Measurements from ENCODE around the gene CASTOR2. TPM values are rescaled to one million over a fixed set of nuclear protein-coding genes. Genes with fewer than 3 reads are reported as not detected.
A peak's percentile ranks its signal among the peaks of the same experiment; 100 is the strongest.

The CASTOR2 gene
- total RNA-seq, 1 experiment from 2014 or later = 6.3 TPM

- Histone ChIP-seq H3K79me2 (ENCODE audit: low read length) (no peaks in the 10 kb centered on the region), H3K9me3 (ENCODE audit: low read length) (no peaks in the 10 kb centered on the region), H3F3A (ENCODE audit: low read length, unreplicated experiment) (no peaks in the 10 kb centered on the region), H3K9me2 (replicated peaks; ENCODE audit: low read length) (no peaks in the 10 kb centered on the region), H4K20me1 (ENCODE audit: low read length) (no peaks in the 10 kb centered on the region), H3K4me2 (ENCODE audit: low read length) (no peak overlapping the region), H3K4me3 (ENCODE audit: low read length) (no peak overlapping the region), H3K27me3 (ENCODE audit: low read length) (no peaks in the 10 kb centered on the region), H2AFZ (ENCODE audit: low read length) (no peak overlapping the region), H3K36me3 (ENCODE audit: low read depth, low read length) (no peaks in the 10 kb centered on the region; the same call in none of the 2 replicates), H3K27ac (ENCODE audit: low read length) (no peak overlapping the region), H3K9ac (ENCODE audit: low read length) (no peak overlapping the region), H3K4me1 (ENCODE audit: insufficient read depth, low read length) (no peaks in the 10 kb centered on the region)
- ATAC-seq (no peak), DNase-seq (no peak)
- no TSS peak for BruUV-seq (replicated peaks)
- CTCF ChIA-PET = no interaction called here
- intact Hi-C loops (cut with micrococcal nuclease) = loop anchor here (10.0 kb wide), 1 partner anchor 621 kb away; no protein-coding TSS in a partner anchor
- TF ChIP-seq CTCF (conservative IDR thresholded peaks at IDR 0.05; ENCODE audit: low read depth, low read length) (no peak), EZH2 (IDR thresholded peaks at IDR 0.05; ENCODE audit: low read length, unreplicated experiment) (no peak), EZH2phosphoT487 (IDR thresholded peaks at IDR 0.05; ENCODE audit: borderline replicate concordance, low read length) (no peak)
- POLR2A ChIA-PET (ENCODE audit: unreplicated experiment) = no interaction called here
Measured at GRCh38 chr7:75045881-75046280, 81.4 kb downstream of the CASTOR2 start.

- intact Hi-C loops (cut with micrococcal nuclease) = loop anchor here (10.0 kb wide), 1 partner anchor 624 kb away; no protein-coding TSS in a partner anchor
- Histone ChIP-seq H3K4me2 (ENCODE audit: low read length) (no peak overlapping the region), H3K27ac (ENCODE audit: low read length) (no peak overlapping the region), H3K79me2 (ENCODE audit: low read length) (no peaks in the 10 kb centered on the region), H3K27me3 (ENCODE audit: low read length) (no peaks in the 10 kb centered on the region), H3K36me3 (ENCODE audit: low read depth, low read length) (peaks cover 10% of the 10 kb centered on the region), H2AFZ (ENCODE audit: low read length) (no peak overlapping the region), H3K9ac (ENCODE audit: low read length) (no peak overlapping the region), H4K20me1 (ENCODE audit: low read length) (no peaks in the 10 kb centered on the region), H3F3A (ENCODE audit: low read length, unreplicated experiment) (no peaks in the 10 kb centered on the region), H3K9me2 (replicated peaks; ENCODE audit: low read length) (no peaks in the 10 kb centered on the region), H3K4me1 (ENCODE audit: insufficient read depth, low read length) (no peaks in the 10 kb centered on the region), H3K9me3 (ENCODE audit: low read length) (no peaks in the 10 kb centered on the region), H3K4me3 (ENCODE audit: low read length) (no peak overlapping the region)
- CTCF ChIA-PET = interaction anchor here (0.6 kb wide), 1 partner anchor 11 kb away, joined by 3 read pairs; no protein-coding TSS in a partner anchor
- TSS peak; percentile 19 for BruUV-seq (replicated peaks)
- TF ChIP-seq CTCF (conservative IDR thresholded peaks at IDR 0.05; ENCODE audit: low read depth, low read length) = no peak
- no peak for TF ChIP-seq EZH2phosphoT487 (IDR thresholded peaks at IDR 0.05; ENCODE audit: borderline replicate concordance, low read length)
- no peak for TF ChIP-seq EZH2 (IDR thresholded peaks at IDR 0.05; ENCODE audit: low read length, unreplicated experiment)
- POLR2A ChIA-PET (ENCODE audit: unreplicated experiment) = no interaction called here
- ATAC-seq (no peak), DNase-seq (no peak)
Measured at GRCh38 chr7:75048435-75049379, 84.2 kb downstream of the CASTOR2 start.

GRCh38 chr7:75049817-75050216 is 85.3 kb downstream of the CASTOR2 start:
- no peaks in the 10 kb centered on the region for H4K20me1 ChIP-seq (ENCODE audit: low read length)
- no peak for DNase-seq
- H3K27me3 ChIP-seq (ENCODE audit: low read length) = no peaks in the 10 kb centered on the region
- H2AFZ ChIP-seq (ENCODE audit: low read length) = no peak overlapping the region
- intact Hi-C loops (cut with micrococcal nuclease) = loop anchor here (10.0 kb wide), 1 partner anchor 625 kb away; no protein-coding TSS in a partner anchor
- H3K4me2 ChIP-seq (ENCODE audit: low read length) = no peak overlapping the region
- H3K9me3 ChIP-seq (ENCODE audit: low read length) = no peaks in the 10 kb centered on the region
- no peak for ATAC-seq
- no peaks in the 10 kb centered on the region for H3K79me2 ChIP-seq (ENCODE audit: low read length)
- CTCF ChIA-PET = no interaction called here
- no peak for TF ChIP-seq EZH2phosphoT487 (IDR thresholded peaks at IDR 0.05; ENCODE audit: borderline replicate concordance, low read length)
- no peak for TF ChIP-seq EZH2 (IDR thresholded peaks at IDR 0.05; ENCODE audit: low read length, unreplicated experiment)
- no peak for TF ChIP-seq CTCF (conservative IDR thresholded peaks at IDR 0.05; ENCODE audit: low read depth, low read length)
- no peak overlapping the region for H3K9ac ChIP-seq (ENCODE audit: low read length)
- H3F3A ChIP-seq (ENCODE audit: low read length, unreplicated experiment) = no peaks in the 10 kb centered on the region
- POLR2A ChIA-PET (ENCODE audit: unreplicated experiment) = no interaction called here
- no peak overlapping the region for H3K4me3 ChIP-seq (ENCODE audit: low read length)
- peaks cover 11% of the 10 kb centered on the region for H3K36me3 ChIP-seq (ENCODE audit: low read depth, low read length)
- H3K4me1 ChIP-seq (ENCODE audit: insufficient read depth, low read length) = no peaks in the 10 kb centered on the region
- no TSS peak for BruUV-seq (replicated peaks)
- no peaks in the 10 kb centered on the region for H3K9me2 ChIP-seq (replicated peaks; ENCODE audit: low read length)
- no peak overlapping the region for H3K27ac ChIP-seq (ENCODE audit: low read length)
